Measurements from ENCODE around the gene PMEL. TPM values are rescaled to one million over a fixed set of nuclear protein-coding genes. Genes with fewer than 3 reads are reported as not detected.
A peak's percentile ranks its signal among the peaks of the same experiment; 100 is the strongest.
"Not testable (repeated sequence)": the region's sequence is repeated elsewhere in the genome, so short reads cannot be mapped to it uniquely, and the experiment has no call there.

The PMEL gene
- 0.20 and 0.22 TPM in 2 replicates for total RNA-seq

- no peak for DNase-seq (ENCODE audit: low read depth in 2 of 2)
These were observed at the start of gene PMEL for GRCh38 chr12:55965941-55966407. Gene PMEL, minus strand, starts transcription at chr12:55966042. Its CDS starts 31 bp downstream, at chr12:55966011.

GRCh38 chr12:56014205-56014604 is 48.4 kb upstream of the PMEL start:
- peak in 1 of 2 donors; percentile 18 for DNase-seq (ENCODE audit: low read depth in 2 of 2)

- DNase-seq (ENCODE audit: low read depth in 2 of 2), result no peak
These were observed 47.6 kb upstream of the PMEL start for GRCh38 chr12:56013482-56013881.

- DNase-seq (ENCODE audit: low read depth in 2 of 2), result no peak
These were observed 45.8 kb upstream of the PMEL start for GRCh38 chr12:56011509-56012090.

GRCh38 chr12:56010111-56010570 is 44.3 kb upstream of the PMEL start:
- DNase-seq (ENCODE audit: low read depth in 2 of 2), result no peak

GRCh38 chr12:56007564-56008559 is 42.0 kb upstream of the PMEL start:
- peak; percentile 24 to 45 for DNase-seq (ENCODE audit: low read depth in 2 of 2)

- DNase-seq (ENCODE audit: low read depth in 2 of 2), result no peak
These were observed 38.4 kb upstream of the PMEL start for GRCh38 chr12:56004211-56004610.

- DNase-seq (ENCODE audit: low read depth in 2 of 2), result not testable (repeated sequence)
These were observed 37.5 kb upstream of the PMEL start for GRCh38 chr12:56003376-56003775.

- DNase-seq (ENCODE audit: low read depth in 2 of 2), result no peak
These were observed 35.8 kb upstream of the PMEL start for GRCh38 chr12:56001487-56002100.

GRCh38 chr12:55999999-56000540 is 34.2 kb upstream of the PMEL start:
- DNase-seq (ENCODE audit: low read depth in 2 of 2), result not testable (repeated sequence)

- not testable (repeated sequence) for DNase-seq (ENCODE audit: low read depth in 2 of 2)
These were observed 33.7 kb upstream of the PMEL start for GRCh38 chr12:55999522-55999921.

- DNase-seq (ENCODE audit: low read depth in 2 of 2), result no peak
These were observed 31.7 kb upstream of the PMEL start for GRCh38 chr12:55997535-55997859.

- peak; percentile 95 to 99 for DNase-seq (ENCODE audit: low read depth in 2 of 2)
These were observed 31.1 kb upstream of the PMEL start, which contains the start of gene SUOX for GRCh38 chr12:55996715-55997534. Gene SUOX, plus strand, starts transcription at chr12:55997276. Its CDS starts 4,946 bp downstream, at chr12:56002222.

- DNase-seq (ENCODE audit: low read depth in 2 of 2), result peak; percentile 80 to 81
These were observed 30.4 kb upstream of the PMEL start for GRCh38 chr12:55996201-55996714.

GRCh38 chr12:55995366-55995765 is 29.5 kb upstream of the PMEL start:
- no peak for DNase-seq (ENCODE audit: low read depth in 2 of 2)

- no peak for DNase-seq (ENCODE audit: low read depth in 2 of 2)
These were observed 27.5 kb upstream of the PMEL start for GRCh38 chr12:55993230-55993853.

- DNase-seq (ENCODE audit: low read depth in 2 of 2), result no peak
These were observed 25.3 kb upstream of the PMEL start for GRCh38 chr12:55991110-55991509.

- not testable (repeated sequence) for DNase-seq (ENCODE audit: low read depth in 2 of 2)
These were observed 20.1 kb upstream of the PMEL start for GRCh38 chr12:55985976-55986375.

GRCh38 chr12:55985341-55985740 is 19.5 kb upstream of the PMEL start:
- no peak for DNase-seq (ENCODE audit: low read depth in 2 of 2)

GRCh38 chr12:55984861-55985260 is 19.0 kb upstream of the PMEL start:
- no peak for DNase-seq (ENCODE audit: low read depth in 2 of 2)
